ENCODE measurements around the gene OBSCN.

The OBSCN gene

GRCh38 chr1:228410671-228411070, 202.8 kb downstream of the OBSCN start:
- DNase-seq: no peak

DNA sequence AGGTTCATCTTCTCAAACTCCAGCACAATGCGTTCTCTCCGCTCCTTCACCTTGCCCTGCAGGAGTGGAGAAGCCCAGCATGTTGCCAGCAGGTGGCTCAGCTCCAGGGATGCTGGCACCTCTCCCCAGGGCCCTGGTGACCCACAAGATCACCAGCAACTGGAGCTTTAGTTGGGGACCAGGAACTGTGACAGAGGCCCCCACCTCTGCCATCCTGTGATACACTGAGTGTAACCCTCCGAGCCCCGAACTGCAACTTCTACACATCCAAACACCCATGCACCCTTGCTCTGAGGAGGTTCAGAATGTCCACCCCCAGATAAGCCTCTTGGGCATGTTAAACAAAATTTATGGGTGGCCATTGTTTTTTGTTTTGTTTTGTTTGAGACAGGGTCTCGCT, 203.3 kb downstream of the OBSCN start:
- DNase-seq: no peak

- no peak for DNase-seq
These were observed 203.9 kb downstream of the OBSCN start for GRCh38 chr1:228411548-228412430.

DNA sequence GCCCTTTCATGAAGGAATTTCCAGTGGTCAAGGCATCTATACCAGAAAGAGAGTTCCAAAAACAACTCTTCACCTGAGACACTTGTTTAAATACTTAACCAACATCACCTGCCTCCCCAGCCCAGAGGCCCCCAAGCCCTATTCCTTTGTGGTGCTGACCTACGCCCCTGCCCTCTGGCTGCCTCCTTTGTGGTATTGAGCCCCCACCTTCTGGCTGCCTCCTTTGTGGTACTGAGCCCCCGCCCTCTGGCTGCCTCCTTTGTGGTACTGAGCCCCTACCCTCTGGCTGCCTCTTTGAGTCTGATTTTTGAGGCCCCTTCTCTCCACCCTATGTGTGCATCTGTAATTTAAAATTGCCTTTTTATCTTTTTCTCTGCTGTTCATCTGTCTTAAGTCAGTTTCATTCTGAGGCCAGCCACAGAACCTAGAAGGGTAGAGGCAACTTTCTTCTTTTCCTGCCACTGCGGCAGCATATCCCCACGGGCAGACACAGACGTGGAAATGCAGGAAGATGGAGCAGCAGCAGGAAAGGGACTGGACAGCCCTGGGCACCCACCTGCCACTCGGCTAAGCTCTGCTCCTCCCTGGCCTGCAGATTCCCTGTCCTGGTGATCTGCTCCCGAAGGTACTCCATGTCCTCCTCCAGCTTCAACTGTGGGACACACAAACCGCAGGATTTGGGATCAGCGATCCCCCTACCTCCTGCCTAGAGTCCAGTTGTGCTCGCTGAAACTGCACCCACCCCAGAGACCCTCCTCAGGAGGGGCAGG, 205.6 kb downstream of the OBSCN start:
- DNase-seq: no peak

GRCh38 chr1:228414511-228415211, 206.8 kb downstream of the OBSCN start:
- DNase-seq: no peak

- no peak for DNase-seq
These were observed 207.4 kb downstream of the OBSCN start for GRCh38 chr1:228415221-228415620.

DNA sequence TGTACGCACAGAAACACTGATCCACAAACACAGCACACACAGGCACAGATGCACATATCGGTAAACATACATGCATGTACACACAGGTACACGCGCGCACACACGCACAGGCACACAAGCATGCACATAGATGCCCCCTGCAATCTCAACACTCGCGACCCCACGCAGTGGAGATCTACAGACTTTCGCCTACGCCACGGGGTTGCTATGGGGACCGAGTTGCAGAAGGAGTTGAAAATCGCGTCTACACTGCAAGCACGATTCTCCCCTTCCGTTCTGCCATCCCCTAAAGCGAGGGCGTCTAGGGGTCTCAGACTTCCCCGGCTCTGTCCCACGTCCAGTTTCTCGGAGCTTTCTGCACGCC, 208.0 kb downstream of the OBSCN start:
- no peak for DNase-seq

- peak; percentile 59 for DNase-seq
These were observed 208.5 kb downstream of the OBSCN start, which contains the start of gene TRIM17 for GRCh38 chr1:228416217-228416933. Gene TRIM17, minus strand, starts transcription at chr1:228416861. Its CDS starts 1,789 bp downstream, at chr1:228415072.

DNA sequence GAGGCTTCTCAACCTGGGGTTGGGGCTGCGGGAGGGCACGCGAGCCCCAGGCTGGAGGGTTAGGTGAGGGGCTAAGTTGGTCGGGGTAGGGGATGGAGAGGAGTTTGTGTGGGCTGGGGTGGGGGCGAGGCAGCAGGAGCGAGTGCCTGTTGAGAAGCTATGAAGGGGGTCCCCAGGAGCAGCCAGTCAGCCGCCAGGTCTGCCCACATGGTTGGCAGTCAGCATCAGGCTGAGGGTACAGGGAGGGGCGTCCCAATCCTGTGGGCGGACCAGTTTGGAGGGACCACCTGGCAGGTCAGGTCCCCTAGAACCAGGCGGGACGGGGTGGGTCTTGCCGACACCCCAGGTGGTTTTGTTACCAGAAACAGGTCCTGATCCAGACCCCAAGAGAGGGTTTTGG, 209.2 kb downstream of the OBSCN start:
- no peak for DNase-seq

DNA sequence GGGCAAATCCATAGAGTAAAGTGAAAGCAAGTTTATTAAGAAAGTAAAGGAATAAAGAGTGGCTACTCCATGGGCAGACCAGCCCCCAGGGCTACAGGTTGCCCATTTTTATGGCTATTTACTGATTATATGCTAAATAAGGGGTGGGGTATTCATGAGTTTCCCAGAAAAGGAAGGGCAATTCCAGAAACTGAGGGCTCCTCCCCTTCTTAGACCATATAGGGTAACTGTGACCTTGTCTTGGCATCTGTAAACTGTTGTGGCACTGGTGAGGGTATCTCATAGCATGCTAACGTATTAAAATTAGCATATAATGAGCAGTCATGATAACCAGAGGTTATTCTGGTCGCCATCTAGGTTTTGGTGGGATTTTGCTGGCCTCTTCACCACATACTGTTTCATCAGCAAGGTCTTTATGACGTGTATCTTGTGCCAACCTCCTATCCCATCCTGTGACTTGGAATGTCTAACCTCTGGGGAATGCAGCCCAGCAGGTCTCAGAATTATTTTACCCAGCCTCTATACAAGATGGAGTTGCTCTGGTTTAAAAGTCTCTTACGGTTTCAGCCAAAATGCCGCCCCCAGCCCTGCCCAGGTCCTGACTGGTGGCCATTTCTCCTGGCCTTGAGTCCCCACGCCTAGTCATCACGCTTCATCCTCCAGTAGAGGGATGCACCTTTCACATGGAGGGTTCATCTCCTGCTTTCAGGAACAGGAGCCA, 209.8 kb downstream of the OBSCN start:
- DNase-seq: no peak

DNA sequence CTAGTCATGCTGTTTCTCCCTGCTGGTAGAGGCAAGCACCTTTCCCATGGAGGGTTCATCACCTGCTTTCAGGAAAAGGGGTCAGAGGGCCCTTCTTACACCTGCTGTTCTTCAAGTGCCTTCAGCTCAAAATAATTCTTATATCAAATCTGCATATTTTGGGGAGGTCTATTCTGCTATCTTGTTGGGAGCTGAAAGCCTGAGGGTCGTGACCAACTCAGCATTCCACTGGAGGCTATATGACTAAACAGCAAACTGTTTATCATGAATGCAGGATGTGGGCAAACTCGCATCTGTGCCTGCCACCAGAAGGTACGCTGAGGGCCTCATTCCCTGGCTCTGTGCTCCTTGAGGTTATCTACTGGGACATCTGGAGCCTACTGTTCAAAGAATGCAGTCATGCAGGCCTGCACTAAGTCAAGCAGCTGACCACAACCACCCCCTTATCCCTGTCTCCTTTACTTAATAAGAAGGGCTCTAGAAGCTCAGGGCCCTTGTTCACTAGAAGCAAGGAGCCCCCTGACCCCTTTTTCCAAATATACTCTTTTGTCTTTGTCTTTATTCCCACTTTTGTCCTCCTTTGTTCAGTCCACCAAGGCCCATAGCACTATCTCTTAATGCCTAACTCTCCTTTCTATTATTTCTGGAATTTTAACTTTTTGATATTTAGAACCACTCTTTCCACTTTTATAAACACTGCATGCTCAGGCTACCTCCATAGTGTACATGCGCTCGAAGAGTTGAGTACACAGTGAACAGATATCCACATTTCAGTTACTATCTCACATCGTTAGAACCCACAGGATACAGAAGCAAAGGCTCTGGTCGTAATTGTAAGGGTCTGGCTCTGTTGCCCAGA, 213.4 kb downstream of the OBSCN start:
- DNase-seq: no peak

DNA sequence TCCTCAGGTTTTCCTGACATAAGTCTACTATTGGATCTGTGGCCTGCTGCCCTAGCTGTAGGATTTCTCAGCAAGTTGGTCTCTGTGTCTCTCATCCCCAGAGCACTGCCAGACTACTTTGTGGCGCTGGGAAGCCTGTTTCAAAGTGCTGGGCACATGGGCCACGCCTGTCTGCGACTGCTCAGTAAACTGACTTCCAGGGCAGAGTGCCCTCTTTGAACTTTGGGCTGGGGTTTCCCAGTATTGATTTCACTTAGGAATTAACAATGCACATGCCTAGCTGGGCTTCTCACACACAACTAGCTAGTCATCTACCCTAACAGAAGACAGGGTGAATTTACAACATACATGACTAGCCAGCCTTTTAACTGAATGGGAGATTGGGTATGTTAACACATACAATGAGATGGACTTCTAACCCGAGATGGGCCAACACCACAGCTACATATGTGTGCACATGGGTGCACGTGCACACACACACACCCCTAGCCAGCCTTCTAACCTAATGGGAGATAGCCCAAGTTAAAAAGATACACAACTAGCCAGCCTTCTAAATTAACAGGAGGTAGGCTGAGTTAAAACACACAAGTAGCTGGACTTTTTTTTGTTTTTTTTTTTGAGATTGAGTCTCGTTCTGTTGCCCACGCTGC, 215.7 kb downstream of the OBSCN start:
- DNase-seq: no peak

DNA sequence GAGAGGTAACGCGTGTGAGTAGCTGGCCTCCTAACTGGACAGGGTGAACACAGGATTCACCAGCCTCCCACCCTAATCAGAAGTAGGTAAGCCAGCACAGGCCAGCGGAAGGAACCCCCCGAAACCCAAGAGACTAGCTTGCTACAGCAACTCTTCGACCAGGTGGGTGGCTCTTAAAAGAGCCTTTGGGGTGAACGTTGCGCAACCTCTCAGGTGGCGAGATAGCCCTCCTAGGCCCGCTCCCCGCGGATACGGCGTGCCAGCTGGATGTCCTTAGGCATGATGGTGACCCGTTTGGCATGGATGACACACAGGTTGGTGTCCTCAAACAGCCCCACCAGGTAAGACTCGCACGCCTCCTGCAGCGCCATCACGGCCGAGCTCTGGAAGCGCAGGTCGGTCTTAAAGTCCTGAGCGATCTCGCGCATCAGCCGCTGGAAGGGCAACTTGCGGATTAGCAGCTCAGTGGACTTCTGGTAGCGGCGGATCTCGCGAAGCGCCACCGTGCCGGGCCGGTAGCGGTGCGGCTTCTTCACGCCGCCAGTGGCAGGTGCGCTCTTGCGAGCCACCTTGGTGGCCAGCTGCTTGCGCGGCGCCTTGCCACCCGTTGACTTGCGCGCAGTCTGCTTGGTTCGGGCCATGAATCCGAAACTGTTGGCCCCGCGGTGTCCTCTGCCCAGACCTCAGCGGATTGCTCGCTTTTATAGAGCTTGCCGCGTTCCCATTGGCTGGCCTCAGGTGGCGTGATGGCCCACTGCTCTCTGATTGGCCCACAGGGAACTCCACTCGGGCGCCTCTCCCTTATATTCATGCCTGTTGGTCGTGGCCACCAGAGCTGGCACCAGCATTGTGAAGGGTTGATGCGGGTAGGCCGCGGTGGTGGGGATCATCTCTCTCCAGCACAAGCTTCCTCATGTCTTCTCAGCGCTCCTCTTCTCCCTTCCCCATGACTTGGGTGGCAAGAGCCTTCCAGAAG, 217.1 kb downstream of the OBSCN start:
- DNase-seq: no peak

DNA sequence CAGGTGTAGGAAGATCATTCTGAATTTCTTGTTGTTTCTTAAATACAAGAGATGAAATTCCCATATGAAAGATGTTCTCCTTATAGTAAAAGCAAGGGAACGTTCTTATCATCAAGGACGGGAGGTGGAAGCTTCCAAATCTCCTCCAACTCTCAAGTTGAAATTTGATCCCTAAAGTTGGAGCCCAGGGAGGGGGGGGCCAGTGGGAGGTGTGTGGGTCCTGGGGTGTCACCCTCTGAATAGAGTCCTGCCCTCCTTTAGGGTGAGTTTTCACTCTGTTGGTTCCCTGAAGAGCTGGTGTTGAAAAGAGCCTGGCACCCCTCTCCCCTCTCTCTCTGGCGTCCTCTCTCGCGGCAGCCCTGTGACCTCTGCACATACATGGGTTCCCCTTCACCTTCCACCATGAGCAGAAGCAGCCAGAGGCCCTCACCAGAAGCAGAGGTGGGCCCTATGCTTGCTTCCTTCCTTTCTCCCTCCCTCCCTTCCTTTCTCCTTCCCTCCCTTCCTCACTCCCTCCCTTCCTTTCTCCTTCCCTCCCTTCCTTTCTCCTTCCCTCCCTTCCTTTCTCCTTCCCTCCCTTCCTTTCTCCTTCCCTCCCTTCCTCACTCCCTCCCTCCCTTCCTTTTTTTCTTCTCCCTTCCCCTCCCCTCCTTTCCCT, 218.8 kb downstream of the OBSCN start:
- DNase-seq: no peak

DNA sequence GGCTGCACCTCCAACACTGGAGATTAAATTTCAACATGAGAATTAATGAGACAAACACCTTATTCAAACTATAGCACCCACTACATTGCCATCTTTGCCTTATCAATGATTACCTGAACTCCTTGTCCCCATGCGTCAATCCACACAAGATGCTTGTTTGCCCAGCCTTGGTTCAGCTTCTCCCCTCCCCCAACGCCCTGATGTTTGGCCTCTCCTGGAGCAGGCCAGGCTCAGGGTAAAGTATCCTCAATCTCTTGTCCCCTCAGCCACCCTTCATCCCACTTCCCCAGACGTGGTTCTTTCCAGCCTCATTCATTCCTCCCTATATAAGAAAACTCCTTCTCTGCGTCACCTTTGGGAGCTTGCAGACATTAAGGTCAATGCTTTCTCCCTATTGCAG, 220.6 kb downstream of the OBSCN start:
- DNase-seq: no peak

Data from CD4-positive, alpha-beta T cell treated with Interleukin-17A for 4 hours (primary cell).